Gastroesophageal sphincter (tissue), 4 donors: ENCODE results near the gene HIP1R. TPM values are rescaled to one million over a fixed set of nuclear protein-coding genes. Genes with fewer than 3 reads are reported as not detected.

Experiments
- ATAC-seq: fragments of 150-250 bp; one replicate; pipeline ENCODE4 v1.9.1; 2016; ENCODE audit warnings: mild to moderate bottlenecking, moderate library complexity
- H3K27ac ChIP-seq, 4 donors: fragments of 200-600 bp; sonication (generic) in 3 of 4; 1 replicate in 3 of 4; 2 replicates in 1 of 4; pipeline ENCODE4 v1.5.1; 2016 to 2019
- H3K27me3 ChIP-seq: fragments of 200-600 bp; sonication (generic); one replicate; pipeline ENCODE4 v1.5.1; 2019
- H3K36me3 ChIP-seq, 2 donors: fragments of 200-600 bp; sonication (generic); one replicate each; pipeline ENCODE4 v1.5.1; 2019; ENCODE audit warnings: control low read depth in 1 of 2
- H3K4me1 ChIP-seq, 3 donors: fragments of 200-600 bp; sonication (generic); 1 replicate in 2 of 3; 2 replicates in 1 of 3; pipeline ENCODE4 v1.5.1; 2016 to 2019; ENCODE audit warnings: control low read depth in 2 of 3
- H3K4me3 ChIP-seq, 2 donors: fragments of 200-600 bp; sonication (generic); one replicate each; pipeline ENCODE4 v1.5.1; 2019; ENCODE audit warnings: mild to moderate bottlenecking in 1 of 2, moderate library complexity in 1 of 2
- H3K9me3 ChIP-seq, 3 donors: fragments of 200-600 bp; sonication (generic); one replicate each; pipeline ENCODE4 v1.5.1; 2017 to 2019; ENCODE audit warnings: control low read depth in 2 of 3
- EP300 ChIP-seq: sonication (generic); formaldehyde crosslinking; IDR thresholded peaks from one replicate; pipeline ENCODE4 v1.6.1; 2017; ENCODE audit warnings: antibody characterized with exemption, mild to moderate bottlenecking
- POLR2A ChIP-seq, 2 donors: fragments of 450-650 bp; IDR thresholded peaks; one replicate each; pipeline ENCODE4 v1.6.1; 2017; ENCODE audit warnings: antibody characterized with exemption in 2 of 2, mild to moderate bottlenecking in 2 of 2, moderate library complexity in 1 of 2
- POLR2AphosphoS5 ChIP-seq: sonication (generic); formaldehyde crosslinking; IDR thresholded peaks from one replicate; pipeline ENCODE4 v1.6.1; 2017; ENCODE audit warnings: antibody characterized with exemption
- WGBS, 2 donors: methylation state at CpG; one replicate each; pipeline ENCODE4 v1.1.5; 2018; ENCODE audit warnings: low coverage in 1 of 2; 5-methylcytosine and 5-hydroxymethylcytosine counted together
- total RNA-seq, 4 donors: library from RNA; depleted of rRNA; stranded (reverse); fragments of >200 nt; gene quantifications; one replicate each; pipeline ENCODE4 v1.1.0, GENCODE V29; 2016
- TF ChIP-seq, protein P1 (sequence below), 4 experiments: fragments of 200-600 bp in 2 of 4; fragments of 450-650 bp in 2 of 4; sonication (generic) in 1 of 4; IDR thresholded peaks; one replicate each; pipeline ENCODE4 v1.5.1; 2017 to 2019; ENCODE audit warnings: antibody characterized with exemption in 4 of 4, mild to moderate bottlenecking in 2 of 4, moderate library complexity in 2 of 4

HIP1R gene
- total RNA-seq, 4 donors from 2014 or later: 10.2 to 32.5 (median 23.9) TPM

DNA sequence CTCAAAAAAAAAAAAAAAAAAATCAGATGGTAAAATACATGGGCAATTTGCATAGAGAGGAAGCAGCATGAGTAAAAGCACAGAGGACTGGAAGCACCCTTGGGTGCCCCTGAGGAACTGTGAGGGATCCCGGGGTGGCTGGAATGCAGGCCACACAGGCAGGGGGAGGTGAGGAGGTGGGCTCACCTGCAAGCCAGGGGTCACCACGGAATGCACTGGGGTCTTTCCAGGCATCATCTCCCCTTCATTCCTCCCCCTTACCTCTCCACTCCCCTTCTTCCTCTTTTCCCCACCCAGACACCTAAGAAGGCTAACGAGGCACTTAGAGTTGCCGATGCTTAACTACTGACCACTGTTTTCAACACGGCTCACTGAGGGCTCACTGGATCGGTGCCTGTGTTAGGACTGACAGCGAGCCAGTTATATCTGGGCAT is 14.4 kb upstream of the HIP1R start:
- Histone ChIP-seq H3K36me3 (no peaks in the 10 kb centered on the region), H3K27ac (no peak overlapping the region), H3K4me3 (no peak overlapping the region), H3K27me3 (no peaks in the 10 kb centered on the region), H3K9me3 (no peaks in the 10 kb centered on the region), H3K4me1 (peaks cover 0 to 3% (median 0%) of the 10 kb centered on the region in 3 donors)
- TF ChIP-seq, protein P1, sequence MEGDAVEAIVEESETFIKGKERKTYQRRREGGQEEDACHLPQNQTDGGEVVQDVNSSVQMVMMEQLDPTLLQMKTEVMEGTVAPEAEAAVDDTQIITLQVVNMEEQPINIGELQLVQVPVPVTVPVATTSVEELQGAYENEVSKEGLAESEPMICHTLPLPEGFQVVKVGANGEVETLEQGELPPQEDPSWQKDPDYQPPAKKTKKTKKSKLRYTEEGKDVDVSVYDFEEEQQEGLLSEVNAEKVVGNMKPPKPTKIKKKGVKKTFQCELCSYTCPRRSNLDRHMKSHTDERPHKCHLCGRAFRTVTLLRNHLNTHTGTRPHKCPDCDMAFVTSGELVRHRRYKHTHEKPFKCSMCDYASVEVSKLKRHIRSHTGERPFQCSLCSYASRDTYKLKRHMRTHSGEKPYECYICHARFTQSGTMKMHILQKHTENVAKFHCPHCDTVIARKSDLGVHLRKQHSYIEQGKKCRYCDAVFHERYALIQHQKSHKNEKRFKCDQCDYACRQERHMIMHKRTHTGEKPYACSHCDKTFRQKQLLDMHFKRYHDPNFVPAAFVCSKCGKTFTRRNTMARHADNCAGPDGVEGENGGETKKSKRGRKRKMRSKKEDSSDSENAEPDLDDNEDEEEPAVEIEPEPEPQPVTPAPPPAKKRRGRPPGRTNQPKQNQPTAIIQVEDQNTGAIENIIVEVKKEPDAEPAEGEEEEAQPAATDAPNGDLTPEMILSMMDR (IDR thresholded peaks at IDR 0.05): no peak
- no peak for TF ChIP-seq POLR2AphosphoS5
- TF ChIP-seq EP300: no peak
- ATAC-seq: no peak
- 67% methylated on average over 1 of the region's 7 CpGs; no CpG with 5 or more reads in 1 of the 2 donors for WGBS, 2 donors

DNA sequence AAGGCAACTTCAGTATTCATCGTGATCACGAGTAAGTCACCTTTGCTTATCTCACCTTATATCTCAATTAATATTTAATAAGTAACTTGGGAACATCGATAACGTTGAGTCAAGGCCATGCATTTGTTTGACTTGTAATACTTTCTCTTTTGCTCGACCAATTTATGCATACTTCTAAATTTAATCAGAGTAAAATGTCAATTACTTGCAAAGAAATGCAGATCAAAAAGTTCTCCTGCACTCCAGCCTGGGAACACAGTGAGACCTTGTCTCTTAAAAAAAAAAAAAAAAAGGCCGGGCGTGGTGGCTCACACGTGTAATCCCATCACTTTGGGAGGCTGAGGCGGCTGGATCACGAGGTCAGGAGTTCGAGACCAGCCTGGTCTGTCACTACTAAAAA is 11.8 kb upstream of the HIP1R start:
- TF ChIP-seq POLR2AphosphoS5 (no peak), EP300 (no peak), POLR2A (IDR thresholded peaks at IDR 0.05) (no peak)
- TF ChIP-seq, protein P1 (IDR thresholded peaks at IDR 0.05): no peak
- H3K27ac ChIP-seq: no peak overlapping the region
- WGBS, 2 donors: 80 to 85% methylated on average over 9 of the region's 11 CpGs
- no peak overlapping the region for H3K4me3 ChIP-seq
- H3K4me1 ChIP-seq: peaks cover 0 to 10% (median 0%) of the 10 kb centered on the region in 3 donors
- H3K36me3 ChIP-seq: no peaks in the 10 kb centered on the region
- H3K27me3 ChIP-seq: no peaks in the 10 kb centered on the region
- no peak for ATAC-seq
- H3K9me3 ChIP-seq: no peaks in the 10 kb centered on the region

DNA sequence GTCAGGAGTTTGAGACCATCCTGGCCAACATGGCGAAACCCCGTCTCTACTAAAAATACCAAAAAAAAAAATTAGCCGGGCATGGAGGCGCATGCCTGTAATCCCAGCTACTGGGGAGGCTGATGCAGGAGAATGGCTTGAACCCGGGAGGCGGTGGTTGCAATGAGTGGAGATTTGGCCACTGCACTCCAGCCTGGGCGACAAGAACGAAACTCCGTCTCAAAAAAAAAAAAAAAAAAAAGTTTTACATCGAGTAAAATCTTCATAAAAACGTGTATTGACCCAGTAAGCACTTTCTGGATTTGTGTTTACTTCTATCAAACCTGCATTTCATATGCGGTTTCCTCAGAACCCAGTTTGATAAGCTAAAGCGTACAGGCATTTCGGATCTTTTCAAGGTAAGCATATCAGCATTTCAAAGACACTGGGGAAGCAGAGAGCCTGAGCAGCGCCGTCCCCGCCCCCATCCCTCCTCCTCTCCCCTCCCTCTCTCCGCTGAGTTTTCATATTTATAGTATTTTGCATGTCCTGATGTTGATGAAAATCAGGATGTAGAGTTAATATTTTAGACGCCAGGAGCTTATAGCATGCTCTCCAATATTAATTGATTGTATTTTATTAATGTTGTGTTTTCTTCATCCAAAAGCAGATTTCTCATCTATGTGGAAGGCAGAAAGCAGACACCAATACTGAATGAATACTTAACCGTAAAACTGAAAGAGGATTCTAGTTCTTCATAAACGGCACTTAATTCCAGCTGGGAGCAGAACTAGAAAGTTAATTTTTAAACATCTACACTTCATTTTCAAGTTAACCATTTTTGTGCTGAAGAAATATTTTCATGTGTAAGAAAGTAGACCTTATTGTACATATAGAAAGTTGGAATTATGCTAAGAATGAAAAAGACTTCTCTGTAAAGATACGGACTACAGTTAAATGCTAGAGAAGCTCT is 9.2 kb upstream of the HIP1R start:
- WGBS, 2 donors: 4 to 8% methylated on average over 16 to 17 of the region's 22 CpGs
- H3K9me3 ChIP-seq: no peaks in the 10 kb centered on the region
- no peak for TF ChIP-seq POLR2AphosphoS5
- TF ChIP-seq EP300: no peak
- TF ChIP-seq, protein P1 (IDR thresholded peaks at IDR 0.05): no peak
- no peak for TF ChIP-seq POLR2A (IDR thresholded peaks at IDR 0.05)
- H3K4me1 ChIP-seq: peaks cover 0 to 10% (median 0%) of the 10 kb centered on the region in 3 donors
- no peaks in the 10 kb centered on the region for H3K27me3 ChIP-seq
- H3K36me3 ChIP-seq: no peaks in the 10 kb centered on the region
- no peak overlapping the region for H3K27ac ChIP-seq
- no peak for ATAC-seq
- H3K4me3 ChIP-seq: peak overlapping the region; percentile 13 to 29

DNA sequence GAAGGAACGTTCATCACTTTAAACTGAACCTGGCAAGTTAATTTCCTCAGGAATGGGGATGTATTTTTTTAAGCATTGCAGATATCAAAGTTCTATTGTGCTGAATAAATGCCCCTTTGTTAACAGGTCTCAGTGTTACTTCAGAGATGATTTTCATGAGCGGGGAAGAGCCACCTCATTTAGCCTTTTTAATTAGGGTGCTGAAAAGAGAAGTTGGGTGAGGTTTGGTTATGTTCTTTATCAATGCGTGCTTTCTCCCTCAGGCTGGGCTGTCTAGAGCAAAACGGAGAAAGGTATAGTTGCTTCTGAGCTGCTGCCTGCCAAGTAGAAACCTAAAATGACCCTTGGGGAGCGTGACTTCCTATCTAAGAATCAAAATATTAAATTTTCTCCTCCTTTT is 8.0 kb upstream of the HIP1R start:
- no peak overlapping the region for H3K4me3 ChIP-seq
- TF ChIP-seq, protein P1 (IDR thresholded peaks at IDR 0.05): no peak
- TF ChIP-seq POLR2AphosphoS5: no peak
- no peaks in the 10 kb centered on the region for H3K27me3 ChIP-seq
- H3K4me1 ChIP-seq: peaks cover 0 to 10% (median 0%) of the 10 kb centered on the region in 3 donors
- no peak for ATAC-seq
- no peaks in the 10 kb centered on the region for H3K36me3 ChIP-seq
- 44 to 46% methylated on average over 4 to 5 of the region's 5 CpGs for WGBS, 2 donors
- H3K27ac ChIP-seq: no peak overlapping the region
- no peaks in the 10 kb centered on the region for H3K9me3 ChIP-seq
